Trophoblast cell (in vitro differentiated cells and primary cell): ENCODE results near the gene PIWIL4.

Source experiments
- DNase-seq, 2 donors: peaks; one replicate each; pipeline ENCODE4 v3.0.0-alpha.2; 2016
- H2AFZ ChIP-seq: 2 replicates; pipeline ENCODE4 v1.6.1; 2013; ENCODE audit warnings: low read length, moderate library complexity, mild to moderate bottlenecking; ENCODE audit not compliant: insufficient read depth, poor library complexity
- H2AK5ac ChIP-seq: 2 replicates; pipeline ENCODE4 v1.6.1; 2013; ENCODE audit warnings: mild to moderate bottlenecking, low read length
- H2BK120ac ChIP-seq: 2 replicates; pipeline ENCODE4 v1.6.1; 2013; ENCODE audit warnings: low read length, mild to moderate bottlenecking, moderate library complexity; ENCODE audit not compliant: insufficient read depth, poor library complexity
- H2BK12ac ChIP-seq: 2 replicates; pipeline ENCODE4 v1.6.1; 2013; ENCODE audit warnings: mild to moderate bottlenecking, low read length, moderate library complexity
- H2BK5ac ChIP-seq: 2 replicates; pipeline ENCODE4 v1.6.1; 2013; ENCODE audit warnings: low read length, low read depth, moderate library complexity, mild to moderate bottlenecking; ENCODE audit not compliant: poor library complexity
- H3K14ac ChIP-seq: 2 replicates; pipeline ENCODE4 v1.6.1; 2013; ENCODE audit warnings: mild to moderate bottlenecking, low read length
- H3K18ac ChIP-seq: 2 replicates; pipeline ENCODE4 v1.6.1; 2013; ENCODE audit warnings: mild to moderate bottlenecking, low read length
- H3K23ac ChIP-seq: 2 replicates; pipeline ENCODE4 v1.6.1; 2013; ENCODE audit warnings: low read length
- H3K27ac ChIP-seq: 2 replicates; pipeline ENCODE4 v1.5.1; 2013; ENCODE audit warnings: low read depth, mild to moderate bottlenecking, inconsistent platforms, low read length, moderate library complexity
- H3K27me3 ChIP-seq: 2 replicates; pipeline ENCODE4 v1.6.1; 2013; ENCODE audit warnings: inconsistent platforms, mild to moderate bottlenecking, low read length, moderate library complexity; ENCODE audit not compliant: insufficient read depth
- H3K36me3 ChIP-seq, 2 experiments: 1 replicate in 1 of 2; 2 replicates in 1 of 2; pipeline ENCODE4 v1.6.1; 2013; ENCODE audit warnings: low read length in 2 of 2, mild to moderate bottlenecking in 2 of 2, moderate library complexity in 1 of 2; ENCODE audit not compliant: insufficient read depth in 2 of 2, control insufficient read depth in 1 of 2
- H3K4ac ChIP-seq: 2 replicates; pipeline ENCODE4 v1.6.1; 2013; ENCODE audit warnings: low read depth, mild to moderate bottlenecking, low read length, moderate library complexity
- H3K4me1 ChIP-seq, 2 experiments: 1 replicate in 1 of 2; 2 replicates in 1 of 2; pipeline ENCODE4 v1.6.1; 2013; ENCODE audit warnings: low read length in 2 of 2, mild to moderate bottlenecking in 2 of 2, moderate library complexity in 1 of 2; ENCODE audit not compliant: insufficient read depth in 2 of 2, control insufficient read depth in 1 of 2
- H3K4me2 ChIP-seq: 2 replicates; pipeline ENCODE4 v1.6.1; 2013; ENCODE audit warnings: inconsistent platforms, mild to moderate bottlenecking, low read length, moderate library complexity
- H3K4me3 ChIP-seq: 2 replicates; pipeline ENCODE4 v1.5.1; 2013; ENCODE audit warnings: mild to moderate bottlenecking, low read depth, low read length, inconsistent platforms
- H3K79me1 ChIP-seq: one replicate; pipeline ENCODE4 v1.6.1; 2013; ENCODE audit warnings: low read length
- H3K79me2 ChIP-seq: 2 replicates; pipeline ENCODE4 v1.6.1; 2013; ENCODE audit warnings: low read length, mild to moderate bottlenecking; ENCODE audit not compliant: control insufficient read depth, insufficient read depth, poor library complexity
- H3K9ac ChIP-seq: 2 replicates; pipeline ENCODE4 v1.6.1; 2013; ENCODE audit warnings: mild to moderate bottlenecking, low read length
- H3K9me3 ChIP-seq: 2 replicates; pipeline ENCODE4 v1.6.1; 2013; ENCODE audit warnings: low read depth, mild to moderate bottlenecking, control low read depth, inconsistent platforms, low read length; ENCODE audit not compliant: insufficient read depth
- H4K12ac ChIP-seq: 2 replicates; pipeline ENCODE4 v1.6.1; 2013; ENCODE audit warnings: low read depth, mild to moderate bottlenecking, low read length, moderate library complexity
- H4K8ac ChIP-seq: 2 replicates; pipeline ENCODE4 v1.6.1; 2013; ENCODE audit warnings: low read depth, mild to moderate bottlenecking, low read length, moderate library complexity
- H4K91ac ChIP-seq: one replicate; pipeline ENCODE4 v1.6.1; 2013; ENCODE audit warnings: low read depth, mild to moderate bottlenecking, low read length, moderate library complexity
- WGBS: extraction: QIAGEN DNeasy Blood & Tissue Kit; methylation state at CpG from one replicate; pipeline ENCODE4 v1.1.7; 2013; ENCODE audit warnings: missing lambda C conversion rate; ENCODE audit not compliant: insufficient read length, insufficient coverage; ENCODE audit errors: extremely low coverage; 5-methylcytosine and 5-hydroxymethylcytosine counted together

PIWIL4 gene

GRCh38 chr11:94577841-94578240, 10.7 kb downstream of the PIWIL4 start:
- Histone ChIP-seq H2BK120ac (no peak overlapping the region), H3K27me3 (no peaks in the 10 kb centered on the region), H3K4me2 (no peak overlapping the region), H3K9ac (no peak overlapping the region), H3K4ac (no peak overlapping the region), H2BK12ac (no peak overlapping the region), H3K18ac (no peak overlapping the region), H3K36me3 (no peaks in the 10 kb centered on the region), H3K4me3 (no peak overlapping the region), H3K4me1 (peaks cover 7 to 8% of the 10 kb centered on the region in 2 experiments), H4K8ac (no peak overlapping the region), H4K91ac (no peak overlapping the region), H3K79me2 (no peaks in the 10 kb centered on the region), H2BK5ac (no peak overlapping the region), H3K14ac (no peak overlapping the region), H2AK5ac (no peak overlapping the region), H2AFZ (no peak overlapping the region), H4K12ac (no peak overlapping the region), H3K23ac (no peak overlapping the region), H3K9me3 (peaks cover 1% of the 10 kb centered on the region), H3K79me1 (no peaks in the 10 kb centered on the region), H3K27ac (no peak overlapping the region)
- no peak for DNase-seq
- no CpG with 5 or more reads among the region's 3 CpGs for WGBS

GRCh38 chr11:94581926-94582325, 14.8 kb downstream of the PIWIL4 start:
- no peak for DNase-seq
- no CpG with 5 or more reads among the region's 1 CpG for WGBS
- Histone ChIP-seq H3K23ac (no peak overlapping the region), H3K4ac (no peak overlapping the region), H3K9me3 (no peaks in the 10 kb centered on the region), H3K27ac (no peak overlapping the region), H3K4me2 (no peak overlapping the region), H2BK12ac (peak overlapping the region; percentile 15), H3K36me3 (no peaks in the 10 kb centered on the region), H2BK120ac (no peak overlapping the region), H3K79me1 (peaks cover 14% of the 10 kb centered on the region), H4K8ac (no peak overlapping the region), H3K79me2 (no peaks in the 10 kb centered on the region), H2AFZ (no peak overlapping the region), H2AK5ac (no peak overlapping the region), H3K9ac (no peak overlapping the region), H3K14ac (no peak overlapping the region), H2BK5ac (no peak overlapping the region), H4K12ac (no peak overlapping the region), H4K91ac (no peak overlapping the region), H3K27me3 (no peaks in the 10 kb centered on the region), H3K18ac (no peak overlapping the region), H3K4me3 (no peak overlapping the region), H3K4me1 (peaks cover 12 to 18% of the 10 kb centered on the region in 2 experiments)

- DNase-seq: no peak
- Histone ChIP-seq H3K9me3 (no peaks in the 10 kb centered on the region), H3K79me1 (peaks cover 23% of the 10 kb centered on the region), H3K23ac (no peak overlapping the region), H3K14ac (no peak overlapping the region), H3K27me3 (no peaks in the 10 kb centered on the region), H3K4me3 (no peak overlapping the region), H4K8ac (no peak overlapping the region), H2BK120ac (no peak overlapping the region), H2AFZ (no peak overlapping the region), H3K27ac (no peak overlapping the region), H3K36me3 (no peaks in the 10 kb centered on the region), H3K4ac (no peak overlapping the region), H4K91ac (no peak overlapping the region), H3K4me1 (peaks cover 20 to 24% of the 10 kb centered on the region in 2 experiments), H2AK5ac (no peak overlapping the region), H2BK12ac (peak overlapping the region; percentile 84), H3K18ac (no peak overlapping the region), H4K12ac (no peak overlapping the region), H3K9ac (no peak overlapping the region), H3K79me2 (no peaks in the 10 kb centered on the region), H2BK5ac (no peak overlapping the region), H3K4me2 (no peak overlapping the region)
- WGBS: no CpG with 5 or more reads among the region's 4 CpGs
Observed at GRCh38 chr11:94583213-94583865, 16.2 kb downstream of the PIWIL4 start.

GRCh38 chr11:94583866-94584500, 16.8 kb downstream of the PIWIL4 start:
- peaks cover 23% of the 10 kb centered on the region for H3K79me1 ChIP-seq
- H3K4me2 ChIP-seq: no peak overlapping the region
- no CpG with 5 or more reads among the region's 3 CpGs for WGBS
- H3K9me3 ChIP-seq: no peaks in the 10 kb centered on the region
- H4K12ac ChIP-seq: no peak overlapping the region
- peak overlapping the region; percentile 57 for H4K91ac ChIP-seq
- no peak overlapping the region for H3K4me3 ChIP-seq
- H2BK12ac ChIP-seq: peak overlapping the region; percentile 89
- peak overlapping the region; percentile 82 for H2AK5ac ChIP-seq
- no peak overlapping the region for H3K27ac ChIP-seq
- H3K36me3 ChIP-seq: no peaks in the 10 kb centered on the region
- H3K4ac ChIP-seq: no peak overlapping the region
- H3K23ac ChIP-seq: no peak overlapping the region
- H3K79me2 ChIP-seq: no peaks in the 10 kb centered on the region
- H3K27me3 ChIP-seq: no peaks in the 10 kb centered on the region
- peak in 1 of 2 donors; percentile 48 for DNase-seq
- H3K4me1 ChIP-seq: peaks cover 20 to 25% of the 10 kb centered on the region in 2 experiments
- no peak overlapping the region for H2BK5ac ChIP-seq
- no peak overlapping the region for H2AFZ ChIP-seq
- no peak overlapping the region for H2BK120ac ChIP-seq
- no peak overlapping the region for H3K14ac ChIP-seq
- H3K18ac ChIP-seq: no peak overlapping the region
- no peak overlapping the region for H4K8ac ChIP-seq
- H3K9ac ChIP-seq: no peak overlapping the region
